ENCODE measurements around the gene CYTH2.

- TF ChIP-seq, protein P1, sequence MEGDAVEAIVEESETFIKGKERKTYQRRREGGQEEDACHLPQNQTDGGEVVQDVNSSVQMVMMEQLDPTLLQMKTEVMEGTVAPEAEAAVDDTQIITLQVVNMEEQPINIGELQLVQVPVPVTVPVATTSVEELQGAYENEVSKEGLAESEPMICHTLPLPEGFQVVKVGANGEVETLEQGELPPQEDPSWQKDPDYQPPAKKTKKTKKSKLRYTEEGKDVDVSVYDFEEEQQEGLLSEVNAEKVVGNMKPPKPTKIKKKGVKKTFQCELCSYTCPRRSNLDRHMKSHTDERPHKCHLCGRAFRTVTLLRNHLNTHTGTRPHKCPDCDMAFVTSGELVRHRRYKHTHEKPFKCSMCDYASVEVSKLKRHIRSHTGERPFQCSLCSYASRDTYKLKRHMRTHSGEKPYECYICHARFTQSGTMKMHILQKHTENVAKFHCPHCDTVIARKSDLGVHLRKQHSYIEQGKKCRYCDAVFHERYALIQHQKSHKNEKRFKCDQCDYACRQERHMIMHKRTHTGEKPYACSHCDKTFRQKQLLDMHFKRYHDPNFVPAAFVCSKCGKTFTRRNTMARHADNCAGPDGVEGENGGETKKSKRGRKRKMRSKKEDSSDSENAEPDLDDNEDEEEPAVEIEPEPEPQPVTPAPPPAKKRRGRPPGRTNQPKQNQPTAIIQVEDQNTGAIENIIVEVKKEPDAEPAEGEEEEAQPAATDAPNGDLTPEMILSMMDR (IDR thresholded peaks at IDR 0.05), result no peak
- TF ChIP-seq EZH2 (IDR thresholded peaks at IDR 0.05) (no peak), EZH2phosphoT487 (IDR thresholded peaks at IDR 0.05) (no peak)
These were observed 28.8 kb downstream of the CYTH2 start for GRCh38 chr19:48497728-48498594.
